SK-N-SH (cell line): ENCODE data around the gene ARHGAP45. TPM values are rescaled to one million over a fixed set of nuclear protein-coding genes. Genes with fewer than 3 reads are reported as not detected.

Experiments used
- CTCF ChIA-PET: fragments of 300-600, 350-600 bp; formaldehyde crosslinking; extraction: SDS; loops from one replicate; lab custom pipeline; 2021; lab: Yijun Ruan, JAX
- POLR2A ChIA-PET: fragments of 350-600 bp; sonication (Branson Sonifier 250); formaldehyde crosslinking; extraction: SDS; loops from one replicate; lab custom pipeline; 2020; ENCODE audit warnings: antibody characterized with exemption, inconsistent platforms; lab: Yijun Ruan, JAX
- DNase-seq: peaks from one replicate; pipeline ENCODE4 v3.0.0; 2012
- H2AFZ ChIP-seq: fragments of 200-600 bp; sonication (generic); 2 replicates; pipeline ENCODE4 v1.8.1; 2016; ENCODE audit warnings: antibody characterized with exemption, mild to moderate bottlenecking, low read depth
- H3F3A ChIP-seq: fragments of 200-600 bp; sonication (generic); replicated peaks from 2 replicates; pipeline ENCODE3; 2016; ENCODE audit warnings: antibody characterized with exemption, mild to moderate bottlenecking; ENCODE audit not compliant: insufficient read depth
- H3K27ac ChIP-seq, 2 experiments: fragments of 200-500 bp in 1 of 2; fragments of 200-600 bp in 1 of 2; sonication (Bioruptor generic) in 1 of 2; sonication (generic), shearing (Covaris generic) in 1 of 2; 2 replicates each; pipeline versions ENCODE4 v1.5.1 to v1.6.1; 2014 to 2016; ENCODE audit warnings: low read depth in 2 of 2, inconsistent platforms in 1 of 2, low read length in 1 of 2, mild to moderate bottlenecking in 1 of 2, mixed read lengths in 1 of 2
- H3K27me3 ChIP-seq: fragments of 200-600 bp; sonication (generic), shearing (Covaris generic); 2 replicates; pipeline ENCODE4 v1.6.1; 2016; ENCODE audit warnings: mixed run types; ENCODE audit not compliant: insufficient read depth
- H3K36me3 ChIP-seq, 2 experiments: fragments of 200-500 bp in 1 of 2; fragments of 200-600 bp in 1 of 2; sonication (Bioruptor generic) in 1 of 2; sonication (generic) in 1 of 2; replicated peaks in 1 of 2; 2 replicates each; pipeline versions ENCODE3 to v1.5.1; 2014 to 2016; ENCODE audit warnings: low read length in 1 of 2, mild to moderate bottlenecking in 1 of 2; ENCODE audit not compliant: insufficient read depth in 2 of 2, control insufficient read depth in 1 of 2
- H3K4me1 ChIP-seq, 2 experiments: fragments of 200-500 bp in 1 of 2; fragments of 200-600 bp in 1 of 2; sonication (Bioruptor generic) in 1 of 2; sonication (generic), shearing (Covaris generic) in 1 of 2; 2 replicates each; pipeline versions ENCODE4 v1.5.1 to v1.6.1; 2014 to 2016; ENCODE audit warnings: low read depth in 1 of 2, low read length in 1 of 2, mixed run types in 1 of 2; ENCODE audit not compliant: insufficient read depth in 2 of 2, control insufficient read depth in 1 of 2
- H3K4me2 ChIP-seq: fragments of 200-600 bp; sonication (generic), shearing (Covaris generic); 2 replicates; pipeline ENCODE4 v1.6.1; 2017; ENCODE audit warnings: mixed run types
- H3K4me3 ChIP-seq, 2 experiments: fragments of 200-500 bp in 1 of 2; fragments of 200-600 bp in 1 of 2; sonication (Bioruptor generic) in 1 of 2; sonication (generic), shearing (Covaris generic) in 1 of 2; 2 replicates each; pipeline versions ENCODE4 v1.5.1 to v1.8.1; 2014 to 2016; ENCODE audit warnings: low read depth in 2 of 2, inconsistent platforms in 1 of 2, low read length in 1 of 2, mild to moderate bottlenecking in 1 of 2, mixed read lengths in 1 of 2, moderate library complexity in 1 of 2
- H3K79me2 ChIP-seq: fragments of 200-600 bp; sonication (generic); 2 replicates; pipeline ENCODE4 v1.8.1; 2017; ENCODE audit warnings: mild to moderate bottlenecking; ENCODE audit not compliant: insufficient read depth
- H3K9ac ChIP-seq: fragments of 200-600 bp; sonication (generic); 2 replicates; pipeline ENCODE4 v1.6.1; 2017; ENCODE audit warnings: mixed run types
- H3K9me2 ChIP-seq: fragments of 200-600 bp; sonication (generic); 2 replicates; pipeline ENCODE4 v1.6.1; 2017; ENCODE audit warnings: mixed run types
- H3K9me3 ChIP-seq: fragments of 200-600 bp; sonication (generic); 2 replicates; pipeline ENCODE4 v1.6.1; 2017; ENCODE audit warnings: mixed run types, mild to moderate bottlenecking, moderate library complexity
- H4K20me1 ChIP-seq: fragments of 200-600 bp; sonication (generic); 2 replicates; pipeline ENCODE4 v1.6.1; 2017; ENCODE audit warnings: mild to moderate bottlenecking, mixed run types; ENCODE audit not compliant: insufficient read depth
- CHD2 ChIP-seq: fragments of 150-350 bp; IDR thresholded peaks from 2 replicates; pipeline ENCODE4 v1.6.1; 2018; ENCODE audit warnings: low read length; ENCODE audit not compliant: partially characterized antibody
- CTCF ChIP-seq: fragments of 200-600 bp; sonication (generic); IDR thresholded peaks from 2 replicates; pipeline ENCODE4 v1.6.1; 2017; ENCODE audit warnings: antibody characterized with exemption, mild to moderate bottlenecking, moderate library complexity
- ELF1 ChIP-seq: IDR thresholded peaks from 2 replicates; pipeline ENCODE4 v1.4.0; 2012
- EP300 ChIP-seq, 2 experiments: IDR thresholded peaks; 2 replicates each; pipeline versions ENCODE4 v1.4.0 to v1.6.1; 2012; ENCODE audit warnings: borderline replicate concordance in 1 of 2, low read depth in 1 of 2, low read length in 1 of 2
- FOXM1 ChIP-seq: IDR thresholded peaks from 2 replicates; pipeline ENCODE4 v1.4.0; 2012; ENCODE audit warnings: low read depth, mild to moderate bottlenecking
- GABPA ChIP-seq: IDR thresholded peaks from 2 replicates; pipeline ENCODE4 v1.4.0; 2012; ENCODE audit warnings: low read depth, mild to moderate bottlenecking
- GATA2 ChIP-seq: sonication (generic); formaldehyde crosslinking; IDR thresholded peaks from 2 replicates; pipeline ENCODE4 v1.5.0; 2020; ENCODE audit warnings: mild to moderate bottlenecking, missing genetic modification reagents
- MAX ChIP-seq: IDR thresholded peaks from 2 replicates; pipeline ENCODE4 v1.4.0; 2012; ENCODE audit warnings: low read depth
- NRF1 ChIP-seq: IDR thresholded peaks from 2 replicates; pipeline ENCODE4 v1.6.1; 2012; ENCODE audit warnings: low read depth, mild to moderate bottlenecking, low read length
- PBX3 ChIP-seq: IDR thresholded peaks from 2 replicates; pipeline ENCODE4; 2012
- RCOR1 ChIP-seq: fragments of 150-350 bp; IDR thresholded peaks from 2 replicates; pipeline ENCODE4 v1.6.1; 2017; ENCODE audit warnings: antibody characterized with exemption, low read length
- TAF1 ChIP-seq: IDR thresholded peaks from 2 replicates; pipeline ENCODE4 v1.6.1; 2012; ENCODE audit warnings: low read depth, mild to moderate bottlenecking, low read length, moderate library complexity, borderline replicate concordance
- TEAD4 ChIP-seq: IDR thresholded peaks from 2 replicates; pipeline ENCODE4 v1.4.0; 2012; ENCODE audit warnings: mild to moderate bottlenecking, borderline replicate concordance; ENCODE audit not compliant: insufficient read depth
- WGBS: methylation state at CpG from one replicate; pipeline ENCODE4 v1.1.6; 2017; ENCODE audit warnings: low lambda C conversion rate; 5-methylcytosine and 5-hydroxymethylcytosine counted together
- polyA plus RNA-seq, 3 experiments: library from polyadenylated mRNA; depleted of rRNA; stranded (reverse); fragments of >200 nt; gene quantifications; 2 replicates each; pipeline ENCODE4 v1.2.3, GENCODE V29; 2012
- TF ChIP-seq, protein P1 (sequence below): fragments of 150-350 bp; IDR thresholded peaks from 2 replicates; pipeline ENCODE4 v1.6.1; 2017; ENCODE audit warnings: antibody characterized with exemption, low read length, low read depth, borderline replicate concordance
- TF ChIP-seq, protein P2 (sequence below): IDR thresholded peaks from 2 replicates; pipeline ENCODE4 v1.4.0; 2012; ENCODE audit warnings: low read depth, borderline replicate concordance
- TF ChIP-seq, protein P3 (sequence below): fragments of 150-350 bp; IDR thresholded peaks from 2 replicates; pipeline ENCODE4 v1.6.1; 2016; ENCODE audit warnings: mild to moderate bottlenecking, low read depth, low read length

ARHGAP45 gene
- polyA plus RNA-seq, 1 of the 3 experiments (the other 2 are of a cell fraction), result 4.2 TPM

DNA sequence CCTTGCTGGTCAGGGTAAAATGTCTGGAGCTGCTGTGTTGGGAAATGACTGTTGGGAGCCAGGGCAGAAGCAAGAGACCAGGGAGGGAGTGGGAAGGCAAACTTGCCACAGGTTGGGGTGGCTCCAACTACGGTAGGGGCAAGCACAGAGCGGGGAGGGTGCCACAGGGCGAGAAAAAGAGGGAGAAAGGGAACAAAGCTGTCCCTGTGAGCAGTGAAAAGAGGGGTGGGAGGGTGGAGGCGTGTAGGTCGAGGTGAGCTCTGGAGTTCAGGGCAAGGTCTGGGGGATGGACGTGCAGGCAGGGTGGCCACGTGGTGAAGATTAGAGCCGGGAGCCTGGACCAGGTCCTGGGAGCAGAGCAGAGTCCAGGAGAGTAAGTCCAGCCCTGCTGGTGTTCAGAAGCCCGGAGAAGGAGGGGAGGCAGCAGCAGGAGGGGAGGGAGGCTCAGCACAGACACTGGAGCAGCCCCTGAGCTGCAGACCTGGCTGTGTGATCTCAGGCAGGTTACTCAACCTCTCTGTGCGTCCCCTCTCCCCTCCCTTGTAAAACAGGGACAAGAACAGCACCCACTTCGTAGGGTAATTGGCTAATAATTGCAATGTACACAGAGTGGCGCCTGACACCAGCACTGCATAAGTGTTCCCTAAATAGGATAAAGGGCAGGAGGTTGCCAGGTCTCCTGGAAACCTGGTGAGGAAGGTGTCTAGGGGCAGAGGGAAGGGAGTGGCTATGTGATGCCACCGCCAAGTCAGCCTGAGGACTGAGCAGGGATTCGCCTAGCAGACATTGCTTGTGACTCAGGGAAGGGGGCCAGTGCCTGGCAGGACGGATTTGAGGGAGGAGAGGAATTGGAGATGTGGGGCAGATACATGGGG is 31.4 kb downstream of the ARHGAP45 start:
- Histone ChIP-seq H3K27me3 (no peaks in the 10 kb centered on the region), H3K36me3 (no peaks in the 10 kb centered on the region), H3K9me3 (no peaks in the 10 kb centered on the region), H3K9ac (no peak overlapping the region), H3K27ac (no peak overlapping the region), H3K4me3 (no peak overlapping the region), H4K20me1 (peaks cover 14% of the 10 kb centered on the region), H3K79me2 (peaks cover 18% of the 10 kb centered on the region), H3K9me2 (no peaks in the 10 kb centered on the region), H3F3A (peaks cover 36% of the 10 kb centered on the region), H3K4me2 (no peak overlapping the region), H2AFZ (no peak overlapping the region), H3K4me1 (peaks cover 22 to 29% of the 10 kb centered on the region in 2 experiments; a peak in 3 of 4 replicates)
- WGBS, result 64% methylated on average over 14 of the region's 15 CpGs
- CTCF ChIA-PET, result interaction anchor here (1.8 kb wide), 2 partner anchors 15 to 123 kb away, joined by 6 to 10 read pairs; no protein-coding TSS in a partner anchor
- TF ChIP-seq GABPA (no peak), ELF1 (no peak), PBX3 (no peak), TAF1 (no peak), GATA2 (CRISPR knock-in tag) (no peak), RCOR1 (no peak), MAX (no peak), CTCF (no peak), EP300 (IDR thresholded peaks at IDR 0.05; ENCODE audit: borderline replicate concordance in 1 of 2, low read depth in 1 of 2, low read length in 1 of 2) (no peak), FOXM1 (no peak), CHD2 (no peak)
- no peak for DNase-seq
- POLR2A ChIA-PET, result no interaction called here

- peak overlapping the region; percentile 61 for H3K4me2 ChIP-seq
- CTCF ChIA-PET, result interaction anchor here (0.6 to 4.4 kb wide), 4 partner anchors 12 to 122 kb away, joined by 3 to 44 read pairs (median 5); no protein-coding TSS in a partner anchor
- no peak for TF ChIP-seq CHD2
- TF ChIP-seq, protein P1, sequence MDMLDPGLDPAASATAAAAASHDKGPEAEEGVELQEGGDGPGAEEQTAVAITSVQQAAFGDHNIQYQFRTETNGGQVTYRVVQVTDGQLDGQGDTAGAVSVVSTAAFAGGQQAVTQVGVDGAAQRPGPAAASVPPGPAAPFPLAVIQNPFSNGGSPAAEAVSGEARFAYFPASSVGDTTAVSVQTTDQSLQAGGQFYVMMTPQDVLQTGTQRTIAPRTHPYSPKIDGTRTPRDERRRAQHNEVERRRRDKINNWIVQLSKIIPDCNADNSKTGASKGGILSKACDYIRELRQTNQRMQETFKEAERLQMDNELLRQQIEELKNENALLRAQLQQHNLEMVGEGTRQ, result no peak
- no peak for TF ChIP-seq CTCF
- TF ChIP-seq, protein P2, sequence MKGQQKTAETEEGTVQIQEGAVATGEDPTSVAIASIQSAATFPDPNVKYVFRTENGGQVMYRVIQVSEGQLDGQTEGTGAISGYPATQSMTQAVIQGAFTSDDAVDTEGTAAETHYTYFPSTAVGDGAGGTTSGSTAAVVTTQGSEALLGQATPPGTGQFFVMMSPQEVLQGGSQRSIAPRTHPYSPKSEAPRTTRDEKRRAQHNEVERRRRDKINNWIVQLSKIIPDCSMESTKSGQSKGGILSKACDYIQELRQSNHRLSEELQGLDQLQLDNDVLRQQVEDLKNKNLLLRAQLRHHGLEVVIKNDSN, result no peak
- TF ChIP-seq, protein P3, sequence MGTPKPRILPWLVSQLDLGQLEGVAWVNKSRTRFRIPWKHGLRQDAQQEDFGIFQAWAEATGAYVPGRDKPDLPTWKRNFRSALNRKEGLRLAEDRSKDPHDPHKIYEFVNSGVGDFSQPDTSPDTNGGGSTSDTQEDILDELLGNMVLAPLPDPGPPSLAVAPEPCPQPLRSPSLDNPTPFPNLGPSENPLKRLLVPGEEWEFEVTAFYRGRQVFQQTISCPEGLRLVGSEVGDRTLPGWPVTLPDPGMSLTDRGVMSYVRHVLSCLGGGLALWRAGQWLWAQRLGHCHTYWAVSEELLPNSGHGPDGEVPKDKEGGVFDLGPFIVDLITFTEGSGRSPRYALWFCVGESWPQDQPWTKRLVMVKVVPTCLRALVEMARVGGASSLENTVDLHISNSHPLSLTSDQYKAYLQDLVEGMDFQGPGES, result no peak
- TF ChIP-seq TEAD4, result no peak
- TF ChIP-seq RCOR1, result no peak
- TF ChIP-seq NRF1, result no peak
- no peak for TF ChIP-seq ELF1
These were observed 34.4 kb downstream of the ARHGAP45 start for GRCh38 chr19:1101337-1101698.

More at GRCh38 chr19:1101337-1101698, 34.4 kb downstream of the ARHGAP45 start:
- no peak for DNase-seq
- Histone ChIP-seq H3K27me3 (no peaks in the 10 kb centered on the region), H3K4me1 (peaks cover 21 to 22% of the 10 kb centered on the region in 2 experiments; a peak in 3 of 4 replicates), H4K20me1 (peaks cover 10% of the 10 kb centered on the region; the same call in 1 of the 2 replicates), H3F3A (peaks cover 31% of the 10 kb centered on the region), H3K9me2 (no peaks in the 10 kb centered on the region), H3K9me3 (no peaks in the 10 kb centered on the region), H2AFZ (peak overlapping the region; percentile 3; the same call in 1 of the 2 replicates), H3K27ac (peak overlapping the region; percentile 68 to 95), H3K36me3 (peaks cover 0 to 8% of the 10 kb centered on the region in 2 experiments), H3K9ac (peak overlapping the region; percentile 54; the same call in 1 of the 2 replicates), H3K4me3 (no peak overlapping the region), H3K79me2 (peaks cover 13% of the 10 kb centered on the region; the same call in 1 of the 2 replicates)
- 88% methylated on average over 9 of the region's 9 CpGs for WGBS
- POLR2A ChIA-PET, result no interaction called here
